ENCODE measurements around the gene SETD7. TPM values are rescaled to one million over a fixed set of nuclear protein-coding genes. Genes with fewer than 3 reads are reported as not detected.

The SETD7 gene
- total RNA-seq, 4 donors from 2014 or later: 38.9 to 80.6 (median 59.3) TPM

- Histone ChIP-seq H3K27me3 (no peaks in the 10 kb centered on the region), H3K36me3 (no peaks in the 10 kb centered on the region), H3K4me3 (no peak overlapping the region), H3K9me3 (no peaks in the 10 kb centered on the region), H3K27ac (peak overlapping the region; percentile 98), H3K4me1 (peaks cover 0 to 15% of the 10 kb centered on the region in 2 donors)
- DNase-seq: no peak
- TF ChIP-seq POLR2A (IDR thresholded peaks at IDR 0.05): no peak
- TF ChIP-seq CTCF (IDR thresholded peaks at IDR 0.05): no peak
- intact Hi-C loops (cut with DNase I; ENCODE audit: low total_unique reads): loop anchor here (10.0 kb wide), 1 partner anchor 98 kb away; the partner anchor contains the start of gene RAB33B
These were observed 3.3 kb downstream of the SETD7 start for GRCh38 chr4:139552517-139553307.

GRCh38 chr4:139550724-139551429 is 5.1 kb downstream of the SETD7 start:
- Histone ChIP-seq H3K27ac (peak overlapping the region; percentile 63 to 98), H3K4me1 (peaks cover 0 to 15% of the 10 kb centered on the region in 2 donors)
- DNase-seq: peak; percentile 55 to 57

GRCh38 chr4:139547979-139548378 is 8.0 kb downstream of the SETD7 start:
- intact Hi-C loops (cut with DNase I; ENCODE audit: low total_unique reads): no loop called here
- H3K9me3 ChIP-seq: no peaks in the 10 kb centered on the region
- no peak for DNase-seq
- peaks cover 0 to 11% of the 10 kb centered on the region in 2 donors for H3K4me1 ChIP-seq
- no peak overlapping the region for H3K27ac ChIP-seq
- H3K4me3 ChIP-seq: no peak overlapping the region
- H3K27me3 ChIP-seq: no peaks in the 10 kb centered on the region
- TF ChIP-seq POLR2A (IDR thresholded peaks at IDR 0.05): no peak
- TF ChIP-seq CTCF (IDR thresholded peaks at IDR 0.05): no peak
- no peaks in the 10 kb centered on the region for H3K36me3 ChIP-seq

More at GRCh38 chr4:139550724-139551429, 5.1 kb downstream of the SETD7 start:
- H3K27me3 ChIP-seq: no peaks in the 10 kb centered on the region
- no peak for TF ChIP-seq POLR2A (IDR thresholded peaks at IDR 0.05)
- TF ChIP-seq CTCF (IDR thresholded peaks at IDR 0.05): no peak
- intact Hi-C loops (cut with DNase I; ENCODE audit: low total_unique reads): loop anchor here (10.0 kb wide), 1 partner anchor 96 kb away; the partner anchor contains the start of gene RAB33B
- H3K9me3 ChIP-seq: no peaks in the 10 kb centered on the region
- H3K4me3 ChIP-seq: no peak overlapping the region
- no peaks in the 10 kb centered on the region for H3K36me3 ChIP-seq

GRCh38 chr4:139540632-139541031 is 15.4 kb downstream of the SETD7 start:
- Histone ChIP-seq H3K27ac (no peak overlapping the region), H3K36me3 (no peaks in the 10 kb centered on the region), H3K4me1 (no peaks in the 10 kb centered on the region), H3K9me3 (no peaks in the 10 kb centered on the region), H3K4me3 (no peak overlapping the region), H3K27me3 (no peaks in the 10 kb centered on the region)
- TF ChIP-seq POLR2A (IDR thresholded peaks at IDR 0.05) (no peak), CTCF (IDR thresholded peaks at IDR 0.05) (no peak)
- no peak for DNase-seq
- intact Hi-C loops (cut with DNase I; ENCODE audit: low total_unique reads): no loop called here

GRCh38 chr4:139540161-139540560 is 15.9 kb downstream of the SETD7 start:
- no peak overlapping the region for H3K4me3 ChIP-seq
- H3K36me3 ChIP-seq: no peaks in the 10 kb centered on the region
- no peak overlapping the region for H3K27ac ChIP-seq
- intact Hi-C loops (cut with DNase I; ENCODE audit: low total_unique reads): no loop called here
- H3K27me3 ChIP-seq: no peaks in the 10 kb centered on the region
- no peak for DNase-seq
- no peaks in the 10 kb centered on the region for H3K9me3 ChIP-seq
- TF ChIP-seq POLR2A (IDR thresholded peaks at IDR 0.05): no peak
- TF ChIP-seq CTCF (IDR thresholded peaks at IDR 0.05): no peak
- H3K4me1 ChIP-seq: no peaks in the 10 kb centered on the region
